HCT116 (cell line): ENCODE measurements around the gene PPP3CB.

Experiments used
- CTCF ChIP-seq, 3 experiments: fragments of 200-600 bp in 1 of 3; sonication (generic) in 1 of 3; IDR thresholded peaks in 2 of 3; conservative IDR thresholded peaks in 1 of 3; 2 replicates each; pipeline ENCODE4 v1.5.1; 2012 to 2017; ENCODE audit warnings: low read depth in 2 of 3, low read length in 2 of 3, antibody characterized with exemption in 1 of 3, borderline replicate concordance in 1 of 3, control low read depth in 1 of 3, mild to moderate bottlenecking in 1 of 3, mixed read lengths in 1 of 3, mixed run types in 1 of 3, moderate library complexity in 1 of 3; ENCODE audit not compliant: insufficient read depth in 1 of 3
- EZH2 ChIP-seq: fragments of 200-600 bp; sonication (generic); IDR thresholded peaks from 2 replicates; pipeline ENCODE4 v1.6.1; 2017; ENCODE audit warnings: antibody characterized with exemption, mixed run types
- EZH2phosphoT487 ChIP-seq: fragments of 200-600 bp; IDR thresholded peaks from 2 replicates; pipeline ENCODE4 v1.6.1; 2018; ENCODE audit warnings: antibody characterized with exemption, borderline replicate concordance
- POLR2A ChIP-seq: IDR thresholded peaks from 2 replicates; pipeline ENCODE4 v1.7.0; 2011; ENCODE audit warnings: borderline replicate concordance; ENCODE audit not compliant: insufficient read depth, insufficient read length; ENCODE audit errors: extremely low read depth
- TCF7L2 ChIP-seq: IDR thresholded peaks from 2 replicates; pipeline ENCODE4 v1.7.0; 2011; ENCODE audit warnings: borderline replicate concordance, inconsistent platforms; ENCODE audit not compliant: insufficient read depth, insufficient read length; ENCODE audit errors: extremely low read depth

- TF ChIP-seq EZH2phosphoT487 (no peak), POLR2A (no peak), EZH2 (no peak), TCF7L2 (no peak), CTCF (IDR thresholded peaks at IDR 0.05 in 2 of 3, conservative IDR thresholded peaks at IDR 0.05 in 1 of 3; ENCODE audit: borderline replicate concordance in 1 of 3, insufficient read depth in 1 of 3, low read depth in 2 of 3, low read length in 2 of 3) (no peak)
These were observed 72.5 kb downstream of the PPP3CB start for GRCh38 chr10:73423309-73423708.
